ENCODE data around the gene FUNDC1.
"Not testable (repeated sequence)": the region's sequence is repeated elsewhere in the genome, so short reads cannot be mapped to it uniquely, and the experiment has no call there.

The FUNDC1 gene

DNA sequence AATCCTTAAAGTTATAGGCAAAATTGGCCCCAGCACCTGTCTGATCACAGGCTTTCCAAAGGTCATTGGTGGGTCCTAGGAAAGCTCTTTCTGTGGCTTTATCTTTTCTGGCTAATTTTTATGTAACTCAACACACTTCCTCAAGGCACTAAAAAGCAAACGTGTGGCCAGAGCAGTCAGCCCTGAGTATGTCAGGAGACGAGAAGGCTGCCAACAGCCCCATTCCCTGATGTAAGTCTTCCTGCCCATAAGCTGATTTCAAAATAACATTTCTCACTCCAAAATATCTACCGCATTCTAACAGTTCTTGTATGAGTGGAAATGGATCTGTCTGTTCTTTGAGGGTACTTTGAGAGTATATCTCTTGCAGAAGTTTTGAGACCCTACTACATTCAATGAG is 25.5 kb upstream of the FUNDC1 start:
- TF ChIP-seq, protein P1, sequence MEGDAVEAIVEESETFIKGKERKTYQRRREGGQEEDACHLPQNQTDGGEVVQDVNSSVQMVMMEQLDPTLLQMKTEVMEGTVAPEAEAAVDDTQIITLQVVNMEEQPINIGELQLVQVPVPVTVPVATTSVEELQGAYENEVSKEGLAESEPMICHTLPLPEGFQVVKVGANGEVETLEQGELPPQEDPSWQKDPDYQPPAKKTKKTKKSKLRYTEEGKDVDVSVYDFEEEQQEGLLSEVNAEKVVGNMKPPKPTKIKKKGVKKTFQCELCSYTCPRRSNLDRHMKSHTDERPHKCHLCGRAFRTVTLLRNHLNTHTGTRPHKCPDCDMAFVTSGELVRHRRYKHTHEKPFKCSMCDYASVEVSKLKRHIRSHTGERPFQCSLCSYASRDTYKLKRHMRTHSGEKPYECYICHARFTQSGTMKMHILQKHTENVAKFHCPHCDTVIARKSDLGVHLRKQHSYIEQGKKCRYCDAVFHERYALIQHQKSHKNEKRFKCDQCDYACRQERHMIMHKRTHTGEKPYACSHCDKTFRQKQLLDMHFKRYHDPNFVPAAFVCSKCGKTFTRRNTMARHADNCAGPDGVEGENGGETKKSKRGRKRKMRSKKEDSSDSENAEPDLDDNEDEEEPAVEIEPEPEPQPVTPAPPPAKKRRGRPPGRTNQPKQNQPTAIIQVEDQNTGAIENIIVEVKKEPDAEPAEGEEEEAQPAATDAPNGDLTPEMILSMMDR (IDR thresholded peaks at IDR 0.05; ENCODE audit: low read depth, low read length, missing control alignments) = no peak
- no peak for DNase-seq (ENCODE audit: low read depth)
- no peak overlapping the region for H3K4me3 ChIP-seq (ENCODE audit: low read depth, low read length)

GRCh38 chrX:44561896-44562295 is 19.2 kb upstream of the FUNDC1 start:
- not testable (repeated sequence) for H3K4me3 ChIP-seq (ENCODE audit: low read depth, low read length); DNase-seq (ENCODE audit: low read depth)

DNA sequence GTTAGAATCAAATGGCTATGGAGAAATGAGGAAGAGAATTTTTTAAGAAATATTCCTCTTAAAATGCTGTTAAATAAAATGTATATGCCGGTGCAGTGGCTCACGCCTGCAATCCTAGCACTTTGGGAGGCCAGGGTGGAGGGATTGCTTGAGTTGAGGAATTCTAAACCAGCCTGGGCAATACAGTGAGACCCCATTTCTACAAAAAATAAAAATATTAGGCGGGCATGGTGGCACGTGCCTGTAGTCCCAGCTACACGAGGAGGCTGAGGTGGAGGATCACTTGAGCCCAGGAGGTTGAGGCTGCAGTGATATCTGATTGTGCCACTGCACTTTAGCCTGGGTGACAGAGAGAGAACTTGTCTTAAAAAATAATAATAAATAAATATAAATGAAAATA is 7.9 kb upstream of the FUNDC1 start:
- no peak overlapping the region for H3K4me3 ChIP-seq (ENCODE audit: low read depth, low read length)
- TF ChIP-seq, protein P1 (IDR thresholded peaks at IDR 0.05; ENCODE audit: low read depth, low read length, missing control alignments) = no peak

DNA sequence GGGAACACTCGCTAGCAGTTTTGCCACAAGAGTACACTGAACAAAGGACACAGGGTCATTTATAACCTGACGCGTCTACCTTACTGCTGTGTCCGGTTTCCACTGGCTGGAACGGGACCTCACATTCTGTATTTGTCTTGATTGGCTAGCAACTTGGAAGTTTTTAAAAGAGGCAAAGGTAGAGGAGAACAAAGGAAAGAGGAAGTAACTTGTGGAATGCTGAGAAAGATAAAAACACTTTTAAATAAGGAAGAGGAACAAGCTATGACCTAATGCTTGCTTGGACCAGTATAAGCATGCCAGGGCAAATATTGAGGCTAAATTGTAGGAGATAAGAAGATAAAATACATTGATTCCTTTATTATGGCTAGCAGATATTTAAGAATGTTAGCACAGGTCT is 2.8 kb upstream of the FUNDC1 start:
- H3K4me3 ChIP-seq (ENCODE audit: low read depth, low read length); DNase-seq (ENCODE audit: low read depth): not testable (repeated sequence)

More for the DNA sequence above, 7.9 kb upstream of the FUNDC1 start:
- DNase-seq (ENCODE audit: low read depth) = no peak

DNA sequence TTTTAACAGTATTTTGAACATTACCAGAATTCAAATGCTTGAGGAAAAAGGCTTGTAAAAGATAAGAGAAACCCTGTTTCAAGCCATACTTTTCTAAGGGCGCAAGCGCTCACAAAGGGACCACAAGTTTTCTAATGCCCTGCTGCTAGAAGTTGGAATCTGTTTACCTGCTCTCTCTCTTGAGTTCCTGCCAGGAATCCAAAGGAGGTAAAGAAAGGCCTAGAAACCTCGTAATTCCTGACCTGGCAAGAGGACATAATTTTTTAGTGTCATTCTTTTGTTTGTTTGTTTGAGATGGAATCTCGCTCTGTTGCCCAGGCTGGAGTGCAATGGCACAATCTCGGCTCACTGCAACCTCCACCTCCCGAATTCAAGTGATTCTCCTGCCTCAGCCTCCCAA is 1.4 kb upstream of the FUNDC1 start:
- no peak for DNase-seq (ENCODE audit: low read depth)
- no peak overlapping the region for H3K4me3 ChIP-seq (ENCODE audit: low read depth, low read length)
- TF ChIP-seq, protein P1 (IDR thresholded peaks at IDR 0.05; ENCODE audit: low read depth, low read length, missing control alignments) = no peak

GRCh38 chrX:44536198-44536597 is 6.5 kb downstream of the FUNDC1 start:
- DNase-seq (ENCODE audit: low read depth) = no peak
- TF ChIP-seq, protein P1 (IDR thresholded peaks at IDR 0.05; ENCODE audit: low read depth, low read length, missing control alignments) = no peak
- H3K4me3 ChIP-seq (ENCODE audit: low read depth, low read length) = no peak overlapping the region

- no peak overlapping the region for H3K4me3 ChIP-seq (ENCODE audit: low read depth, low read length)
- TF ChIP-seq, protein P1 (IDR thresholded peaks at IDR 0.05; ENCODE audit: low read depth, low read length, missing control alignments) = no peak
Measured at GRCh38 chrX:44529310-44529709, 13.3 kb downstream of the FUNDC1 start.

GRCh38 chrX:44514272-44514671 is 28.4 kb downstream of the FUNDC1 start:
- H3K4me3 ChIP-seq (ENCODE audit: low read depth, low read length) = no peak overlapping the region
- TF ChIP-seq, protein P1 (IDR thresholded peaks at IDR 0.05; ENCODE audit: low read depth, low read length, missing control alignments) = no peak
- no peak for DNase-seq (ENCODE audit: low read depth)

More at GRCh38 chrX:44529310-44529709, 13.3 kb downstream of the FUNDC1 start:
- no peak for DNase-seq (ENCODE audit: low read depth)

Measured in GM12864 (cell line).